Right lobe of liver (tissue), 4 donors: Measurements from ENCODE around the gene SERTAD3.

Experiments used
- CTCF ChIP-seq, 4 donors: fragments of 200-600 bp in 3 of 4; fragments of 450-650 bp in 1 of 4; IDR thresholded peaks; one replicate each; pipeline versions ENCODE4 v1.5.1 to v1.8.0; 2016 to 2022; ENCODE audit warnings: antibody characterized with exemption in 4 of 4, mild to moderate bottlenecking in 2 of 4
- POLR2A ChIP-seq: fragments of 450-650 bp; IDR thresholded peaks from one replicate; pipeline ENCODE4 v1.6.1; 2017; ENCODE audit warnings: antibody characterized with exemption, mild to moderate bottlenecking
- donor health status: DM: no; HTN: no; CAD: no.
- donor health status: DM: no; HTN: no; CAD: no.
- donor health status: DM: no; HTN: yes; CAD: no.

GRCh38 chr19:40419066-40419612 lies 25.0 kb downstream of the SERTAD3 start:
- TF ChIP-seq CTCF (IDR thresholded peaks at IDR 0.05) (no peak), POLR2A (no peak)
